ENCODE results near the gene TBC1D22A. TPM values are rescaled to one million over a fixed set of nuclear protein-coding genes. Genes with fewer than 3 reads are reported as not detected.

TBC1D22A gene
- total RNA-seq, 1 donor from 2014 or later: 23.2 TPM

DNA sequence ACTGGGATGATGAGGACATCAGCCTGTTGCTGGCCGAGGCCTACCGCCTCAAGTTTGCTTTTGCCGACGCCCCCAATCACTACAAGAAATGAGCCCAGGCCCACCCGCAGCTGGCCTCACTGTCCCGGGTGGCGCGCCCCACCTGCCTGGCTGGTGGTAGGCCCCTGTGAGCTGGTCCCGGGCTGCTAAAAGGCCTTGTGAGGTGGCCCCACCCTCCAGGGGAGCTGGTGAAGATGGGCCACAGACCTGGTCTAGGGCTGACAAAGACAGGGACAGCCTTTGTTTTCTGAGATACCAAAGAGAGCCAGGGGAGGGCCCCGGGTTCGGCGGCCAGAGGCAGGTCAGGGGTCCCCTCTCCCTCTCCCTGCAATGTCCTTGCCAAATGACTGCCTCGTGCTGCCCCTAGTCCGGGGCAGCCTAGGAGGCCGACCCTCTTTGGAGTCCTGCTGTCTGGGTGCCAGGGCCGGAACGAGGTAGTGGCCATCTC, 411.1 kb downstream of the TBC1D22A start:
- TF ChIP-seq, protein P1, sequence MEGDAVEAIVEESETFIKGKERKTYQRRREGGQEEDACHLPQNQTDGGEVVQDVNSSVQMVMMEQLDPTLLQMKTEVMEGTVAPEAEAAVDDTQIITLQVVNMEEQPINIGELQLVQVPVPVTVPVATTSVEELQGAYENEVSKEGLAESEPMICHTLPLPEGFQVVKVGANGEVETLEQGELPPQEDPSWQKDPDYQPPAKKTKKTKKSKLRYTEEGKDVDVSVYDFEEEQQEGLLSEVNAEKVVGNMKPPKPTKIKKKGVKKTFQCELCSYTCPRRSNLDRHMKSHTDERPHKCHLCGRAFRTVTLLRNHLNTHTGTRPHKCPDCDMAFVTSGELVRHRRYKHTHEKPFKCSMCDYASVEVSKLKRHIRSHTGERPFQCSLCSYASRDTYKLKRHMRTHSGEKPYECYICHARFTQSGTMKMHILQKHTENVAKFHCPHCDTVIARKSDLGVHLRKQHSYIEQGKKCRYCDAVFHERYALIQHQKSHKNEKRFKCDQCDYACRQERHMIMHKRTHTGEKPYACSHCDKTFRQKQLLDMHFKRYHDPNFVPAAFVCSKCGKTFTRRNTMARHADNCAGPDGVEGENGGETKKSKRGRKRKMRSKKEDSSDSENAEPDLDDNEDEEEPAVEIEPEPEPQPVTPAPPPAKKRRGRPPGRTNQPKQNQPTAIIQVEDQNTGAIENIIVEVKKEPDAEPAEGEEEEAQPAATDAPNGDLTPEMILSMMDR (IDR thresholded peaks at IDR 0.05; ENCODE audit: unreplicated experiment): no peak
- H3K27ac Mint-ChIP-seq: no peak overlapping the region
- H3K4me1 Mint-ChIP-seq (ENCODE audit: low read depth): no peaks in the 10 kb centered on the region
- H3K4me3 Mint-ChIP-seq (ENCODE audit: low read depth): no peak overlapping the region
- no peaks in the 10 kb centered on the region for H3K27me3 Mint-ChIP-seq
- peaks cover 10% of the 10 kb centered on the region for H3K36me3 Mint-ChIP-seq (ENCODE audit: insufficient read depth)
- DNase-seq (ENCODE audit: low spot score, unreplicated experiment): no peak
- H3K9me3 Mint-ChIP-seq (ENCODE audit: low read depth): peaks cover 2% of the 10 kb centered on the region

DNA sequence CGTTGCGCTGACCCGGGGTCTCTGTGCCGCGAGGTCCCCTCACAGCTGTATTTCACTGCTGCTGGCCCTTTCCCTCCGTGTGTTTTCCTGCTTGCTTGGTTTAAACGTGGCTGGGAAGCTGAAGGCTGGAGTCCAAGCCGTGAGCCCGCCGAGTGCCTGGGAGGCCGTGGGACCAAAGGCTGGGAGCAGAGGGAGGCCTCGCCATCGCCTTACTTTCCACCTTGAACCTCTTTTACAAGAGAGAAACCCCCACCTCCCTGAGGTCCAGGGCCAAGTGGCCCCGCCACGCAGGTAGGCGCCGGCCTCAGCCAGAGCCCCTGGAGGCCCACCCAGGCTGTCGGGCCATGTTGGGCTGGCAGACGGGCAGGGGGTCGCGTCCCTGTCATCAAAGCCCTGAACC, 411.6 kb downstream of the TBC1D22A start:
- H3K36me3 Mint-ChIP-seq (ENCODE audit: insufficient read depth): peaks cover 12% of the 10 kb centered on the region
- H3K27me3 Mint-ChIP-seq: no peaks in the 10 kb centered on the region
- H3K9me3 Mint-ChIP-seq (ENCODE audit: low read depth): peaks cover 7% of the 10 kb centered on the region
- DNase-seq (ENCODE audit: low spot score, unreplicated experiment): no peak
- H3K4me1 Mint-ChIP-seq (ENCODE audit: low read depth): no peaks in the 10 kb centered on the region
- TF ChIP-seq, protein P1 (IDR thresholded peaks at IDR 0.05; ENCODE audit: unreplicated experiment): no peak
- no peak overlapping the region for H3K4me3 Mint-ChIP-seq (ENCODE audit: low read depth)
- no peak overlapping the region for H3K27ac Mint-ChIP-seq

DNA sequence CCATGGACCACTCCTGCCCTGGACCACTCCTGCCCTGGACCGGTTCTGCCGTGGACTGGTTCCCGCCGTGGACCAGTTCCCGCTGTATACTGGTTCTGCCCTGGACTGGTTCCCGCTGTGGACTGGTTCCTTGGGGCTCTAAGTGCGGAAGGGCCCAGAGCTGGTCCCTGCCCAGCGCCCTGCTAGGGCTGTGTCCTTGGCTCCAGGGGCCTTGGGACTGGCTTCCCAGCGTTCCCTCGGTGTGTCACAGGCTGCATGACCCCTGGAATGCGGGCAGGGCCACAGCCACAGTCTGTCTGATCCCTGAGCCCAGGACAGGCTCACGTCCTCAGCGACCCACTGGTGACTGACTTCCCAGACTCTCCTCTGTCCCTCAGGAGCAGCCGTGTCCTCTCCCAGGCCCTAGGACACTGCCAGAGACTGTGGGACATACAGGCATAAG, 412.2 kb downstream of the TBC1D22A start:
- Mint-ChIP-seq H3K9me3 (ENCODE audit: low read depth) (peaks cover 11% of the 10 kb centered on the region), H3K27me3 (no peaks in the 10 kb centered on the region), H3K36me3 (ENCODE audit: insufficient read depth) (peaks cover 13% of the 10 kb centered on the region), H3K4me1 (ENCODE audit: low read depth) (no peaks in the 10 kb centered on the region), H3K27ac (no peak overlapping the region), H3K4me3 (ENCODE audit: low read depth) (no peak overlapping the region)
- no peak for DNase-seq (ENCODE audit: low spot score, unreplicated experiment)
- TF ChIP-seq, protein P1 (IDR thresholded peaks at IDR 0.05; ENCODE audit: unreplicated experiment): no peak

DNA sequence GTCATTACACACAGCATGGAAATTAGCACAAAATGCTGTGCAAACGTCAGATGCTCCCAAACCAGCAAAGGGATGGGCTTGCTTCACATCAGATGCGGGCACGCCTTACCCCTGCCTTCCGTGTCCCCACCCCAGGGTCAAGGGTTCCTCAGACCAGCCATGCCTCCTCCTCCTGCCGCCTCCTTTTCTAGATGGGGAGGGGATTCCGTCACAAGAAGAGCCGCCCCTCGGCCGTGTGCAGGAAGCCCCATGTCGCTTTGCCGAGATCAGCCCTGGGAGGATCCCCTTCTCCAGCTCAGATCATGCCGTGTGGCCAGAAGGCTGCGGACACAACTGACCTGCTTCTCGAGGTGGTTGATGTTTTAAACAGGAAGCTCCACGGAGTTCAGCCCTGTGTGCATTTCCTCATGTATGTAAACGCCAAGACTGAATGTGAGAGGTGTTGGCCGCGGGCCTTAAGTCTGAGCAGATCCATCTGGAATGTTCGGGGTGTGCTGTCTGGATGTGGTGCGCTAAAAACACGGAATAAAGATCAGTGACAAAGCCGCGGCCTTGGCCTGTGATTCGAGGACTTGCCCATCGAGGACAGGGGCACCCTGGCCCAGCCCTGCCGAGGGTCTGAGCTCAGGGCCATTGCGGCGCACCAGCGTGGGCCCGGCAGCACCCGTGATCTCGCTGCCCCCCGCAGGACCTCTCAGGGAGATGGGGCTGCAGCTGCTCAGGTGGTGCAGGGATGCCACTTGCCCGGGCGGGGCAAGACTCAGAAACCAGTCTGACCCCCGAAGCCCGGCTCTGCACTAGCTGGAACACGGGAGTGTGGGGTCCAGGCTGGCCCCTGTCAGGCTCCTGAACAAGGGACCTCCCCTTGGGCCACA, 412.9 kb downstream of the TBC1D22A start:
- no peak overlapping the region for H3K4me3 Mint-ChIP-seq (ENCODE audit: low read depth)

DNA sequence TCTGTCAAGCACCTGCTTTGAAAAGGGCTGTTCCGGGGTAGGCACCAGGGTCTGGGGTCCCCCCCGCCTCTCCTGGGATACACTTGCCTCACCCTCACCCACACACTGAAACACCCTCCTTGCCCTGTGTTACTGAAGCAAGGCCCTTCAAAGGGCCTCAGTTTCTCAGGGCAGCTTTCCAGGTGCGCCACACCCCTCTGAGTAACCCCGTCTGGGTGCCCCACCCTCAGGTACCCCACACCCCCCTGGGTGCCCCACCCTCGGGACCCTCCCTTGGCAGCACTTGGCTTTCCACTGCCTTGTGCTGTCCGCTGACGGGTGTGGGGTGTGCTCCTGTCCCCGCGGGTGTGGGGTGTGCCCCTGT, 413.6 kb downstream of the TBC1D22A start:
- no peak overlapping the region for H3K4me3 Mint-ChIP-seq (ENCODE audit: low read depth)
- no peaks in the 10 kb centered on the region for H3K4me1 Mint-ChIP-seq (ENCODE audit: low read depth)
- TF ChIP-seq, protein P1 (IDR thresholded peaks at IDR 0.05; ENCODE audit: unreplicated experiment): no peak

More for the DNA sequence above, 412.9 kb downstream of the TBC1D22A start:
- Mint-ChIP-seq H3K27me3 (no peaks in the 10 kb centered on the region), H3K36me3 (ENCODE audit: insufficient read depth) (peaks cover 14% of the 10 kb centered on the region), H3K27ac (no peak overlapping the region), H3K9me3 (ENCODE audit: low read depth) (peaks cover 14% of the 10 kb centered on the region), H3K4me1 (ENCODE audit: low read depth) (no peaks in the 10 kb centered on the region)
- no peak for DNase-seq (ENCODE audit: low spot score, unreplicated experiment)
- TF ChIP-seq, protein P1 (IDR thresholded peaks at IDR 0.05; ENCODE audit: unreplicated experiment): no peak

More for the DNA sequence above, 413.6 kb downstream of the TBC1D22A start:
- DNase-seq (ENCODE audit: low spot score, unreplicated experiment): no peak
- Mint-ChIP-seq H3K27me3 (no peaks in the 10 kb centered on the region), H3K27ac (no peak overlapping the region), H3K9me3 (ENCODE audit: low read depth) (peaks cover 18% of the 10 kb centered on the region), H3K36me3 (ENCODE audit: insufficient read depth) (peaks cover 14% of the 10 kb centered on the region)

Data from progenitor cell of endocrine pancreas (in vitro differentiated cells).